Liver (tissue), 9 donors: ENCODE measurements around the gene CD19. TPM values are rescaled to one million over a fixed set of nuclear protein-coding genes. Genes with fewer than 3 reads are reported as not detected.

ENCODE experiments used
- DNase-seq: peaks from one replicate; pipeline ENCODE4 v3.0.0-alpha.2; 2017; ENCODE audit warnings: low spot score
- H3K27ac ChIP-seq, 2 donors: one replicate each; pipeline ENCODE4 v1.7.0; 2013; ENCODE audit warnings: inconsistent platforms in 2 of 2, low read length in 2 of 2, control low read depth in 1 of 2, low read depth in 1 of 2, mild to moderate bottlenecking in 1 of 2
- H3K27me3 ChIP-seq, 4 donors: one replicate each; pipeline versions ENCODE4 v1.6.1 to v1.7.0; 2013; ENCODE audit warnings: low read length in 3 of 4, inconsistent platforms in 1 of 4, mild to moderate bottlenecking in 1 of 4, moderate library complexity in 1 of 4; ENCODE audit not compliant: control insufficient read depth in 4 of 4, insufficient read depth in 4 of 4
- H3K36me3 ChIP-seq, 4 donors: one replicate each; pipeline versions ENCODE4 v1.6.1 to v1.7.0; 2013; ENCODE audit warnings: low read length in 3 of 4, mild to moderate bottlenecking in 3 of 4, low read depth in 1 of 4, moderate library complexity in 1 of 4; ENCODE audit not compliant: control insufficient read depth in 4 of 4, insufficient read depth in 3 of 4
- H3K4me1 ChIP-seq, 4 donors: one replicate each; pipeline versions ENCODE4 v1.6.1 to v1.7.0; 2013; ENCODE audit warnings: low read length in 3 of 4, mild to moderate bottlenecking in 3 of 4, moderate library complexity in 1 of 4; ENCODE audit not compliant: control insufficient read depth in 4 of 4, insufficient read depth in 4 of 4
- H3K4me3 ChIP-seq, 3 donors: one replicate each; pipeline versions ENCODE4 v1.6.1 to v1.7.0; 2013; ENCODE audit warnings: low read length in 3 of 3, control low read depth in 1 of 3, low read depth in 1 of 3, mild to moderate bottlenecking in 1 of 3
- H3K9ac ChIP-seq, 2 donors: one replicate each; pipeline ENCODE4 v1.7.0; 2013; ENCODE audit warnings: low read length in 2 of 2, mild to moderate bottlenecking in 2 of 2, moderate library complexity in 2 of 2, control low read depth in 1 of 2, low read depth in 1 of 2
- H3K9me3 ChIP-seq, 4 donors: one replicate each; pipeline versions ENCODE4 v1.6.1 to v1.7.0; 2013; ENCODE audit warnings: low read length in 3 of 4; ENCODE audit not compliant: control insufficient read depth in 4 of 4
- ATF3 ChIP-seq: IDR thresholded peaks from 2 replicates; pipeline ENCODE4 v1.6.1; 2016; ENCODE audit warnings: antibody characterized with exemption
- CTCF ChIP-seq: fragments of 150-350 bp; IDR thresholded peaks from 2 replicates; pipeline ENCODE4 v1.5.1; 2017; ENCODE audit warnings: improper control_type of control experiment, low read depth, low read length; ENCODE audit not compliant: missing input control
- EGR1 ChIP-seq, 2 donors: IDR thresholded peaks; 2 replicates each; pipeline ENCODE4 v1.6.1; 2016 to 2018; ENCODE audit warnings: antibody characterized with exemption in 2 of 2, low read depth in 2 of 2
- FOXA1 ChIP-seq: IDR thresholded peaks from 2 replicates; pipeline ENCODE4 v1.6.1; 2016; ENCODE audit warnings: antibody characterized with exemption
- FOXA2 ChIP-seq: IDR thresholded peaks from 2 replicates; pipeline ENCODE4 v1.6.1; 2016; ENCODE audit warnings: antibody characterized with exemption
- GABPA ChIP-seq, 2 donors: IDR thresholded peaks in 1 of 2; conservative IDR thresholded peaks in 1 of 2; 2 replicates each; pipeline ENCODE4 v1.6.1; 2016; ENCODE audit warnings: antibody characterized with exemption in 2 of 2, mild to moderate bottlenecking in 1 of 2, moderate library complexity in 1 of 2
- HNF4A ChIP-seq, 2 donors: conservative IDR thresholded peaks; 2 replicates each; pipeline ENCODE4 v1.6.1; 2016; ENCODE audit warnings: antibody characterized with exemption in 2 of 2, mild to moderate bottlenecking in 2 of 2
- HNF4G ChIP-seq: IDR thresholded peaks from 2 replicates; pipeline ENCODE4 v1.6.1; 2016; ENCODE audit warnings: antibody characterized with exemption
- JUND ChIP-seq, 2 donors: IDR thresholded peaks; 2 replicates each; pipeline ENCODE4 v1.6.1; 2016; ENCODE audit warnings: antibody characterized with exemption in 2 of 2
- MAX ChIP-seq: IDR thresholded peaks from 2 replicates; pipeline ENCODE4 v1.6.1; 2016; ENCODE audit warnings: antibody characterized with exemption
- NR2F2 ChIP-seq: IDR thresholded peaks from 2 replicates; pipeline ENCODE4 v1.6.1; 2016; ENCODE audit warnings: antibody characterized with exemption
- RAD21 ChIP-seq, 2 donors: IDR thresholded peaks; 2 replicates each; pipeline ENCODE4 v1.6.1; 2016; ENCODE audit warnings: antibody characterized with exemption in 2 of 2, mild to moderate bottlenecking in 2 of 2
- REST ChIP-seq: IDR thresholded peaks from 2 replicates; pipeline ENCODE4 v1.6.1; 2016; ENCODE audit warnings: antibody characterized with exemption, mild to moderate bottlenecking
- SP1 ChIP-seq: IDR thresholded peaks from 2 replicates; pipeline ENCODE4 v1.6.1; 2018; ENCODE audit warnings: antibody characterized with exemption, mild to moderate bottlenecking
- TAF1 ChIP-seq: conservative IDR thresholded peaks from 2 replicates; pipeline ENCODE4 v1.6.1; 2016; ENCODE audit warnings: antibody characterized with exemption, mild to moderate bottlenecking
- YY1 ChIP-seq: IDR thresholded peaks from 2 replicates; pipeline ENCODE4 v1.6.1; 2016; ENCODE audit warnings: antibody characterized with exemption, mild to moderate bottlenecking
- ZBTB33 ChIP-seq: IDR thresholded peaks from 2 replicates; pipeline ENCODE4 v1.6.1; 2016; ENCODE audit warnings: antibody characterized with exemption
- WGBS: extraction: QIAGEN DNeasy Blood & Tissue Kit; methylation state at CpG from one replicate; pipeline ENCODE4 v1.1.7; 2013; 5-methylcytosine and 5-hydroxymethylcytosine counted together
- polyA plus RNA-seq, 2 donors: library from polyadenylated mRNA; stranded (reverse) in 1 of 2; unstranded in 1 of 2; fragments of 200-250 nt in 1 of 2; fragments of >200 nt in 1 of 2; fragmentation: Nextera tagmentation in 1 of 2; extraction: Ambion mirVana in 1 of 2; gene quantifications; one replicate each; pipeline versions ENCODE4 v1.2.1 to v1.2.3, GENCODE V29; 2013 to 2015
- total RNA-seq, 2 donors: library from RNA; depleted of rRNA; stranded (reverse); fragments of >200 nt; gene quantifications; one replicate each; pipeline ENCODE4 v1.2.3, GENCODE V29; 2014
- donor health status: healthy.
- donor health status: healthy.
- donor health status: healthy.
- donor health status: healthy.
- donor health status: healthy.

Gene CD19
- total and polyA plus RNA-seq, 4 donors, result 0.08 to 1.2 (median 0.49) TPM

- peaks cover 0 to 27% (median 18%) of the 10 kb centered on the region in 4 donors for H3K4me1 ChIP-seq
- H3K27me3 ChIP-seq, result no peaks in the 10 kb centered on the region
- H3K36me3 ChIP-seq, result peaks cover 0 to 3% (median 0%) of the 10 kb centered on the region in 4 donors
- peak overlapping the region; percentile 15 to 38 for H3K27ac ChIP-seq
- peak overlapping the region; percentile 73 to 97 (median 79) for H3K4me3 ChIP-seq
- peak; percentile 52 for DNase-seq
- H3K9ac ChIP-seq, result peak overlapping the region in 1 of 2 donors; percentile 15
- TF ChIP-seq ATF3 (no peak), HNF4G (no peak), SP1 (no peak), YY1 (no peak), HNF4A (conservative IDR thresholded peaks at IDR 0.05) (no peak), EGR1 (IDR thresholded peaks at IDR 0.05; ENCODE audit: low read depth in 2 of 2) (no peak), REST (no peak), RAD21 (IDR thresholded peaks at IDR 0.05) (peak; percentile 72 to 77), GABPA (IDR thresholded peaks at IDR 0.05 in 1 of 2, conservative IDR thresholded peaks at IDR 0.05 in 1 of 2) (no peak), CTCF (peak; percentile 56)
- WGBS, result under 1% methylated on average over 17 of the region's 17 CpGs
- no peaks in the 10 kb centered on the region for H3K9me3 ChIP-seq
Measured at GRCh38 chr16:28974007-28974436, 42.3 kb downstream of the CD19 start.

GRCh38 chr16:28974437-28975157 is 42.8 kb downstream of the CD19 start, which contains the start of gene SPNS1:
TSS of gene SPNS1 (plus strand) at chr16:28974778. CDS start at chr16:28975152, 374 bp downstream.
- under 1% methylated on average over 60 of the region's 60 CpGs for whole genome bisulfite sequencing
- Histone ChIP-seq H3K27me3 (no peaks in the 10 kb centered on the region), H3K4me3 (peak within 1 kb of the TSS; percentile 73 to 97 (median 79)), H3K9ac (peak within 1 kb of the TSS; percentile 15 to 21), H3K9me3 (no peaks in the 10 kb centered on the region), H3K4me1 (peaks cover 0 to 27% (median 18%) of the 10 kb centered on the region in 4 donors), H3K27ac (peak within 1 kb of the TSS; percentile 15 to 38), H3K36me3 (peaks cover 0 to 7% (median 0%) of the 10 kb centered on the region in 4 donors)
- DNase-seq, result peak; percentile 91
- TF ChIP-seq FOXA1, result peak; percentile 56
- TF ChIP-seq YY1, result peak; percentile 100
- peak in 1 of 2 donors; percentile 33 for TF ChIP-seq HNF4A (conservative IDR thresholded peaks at IDR 0.05)
- peak; percentile 35 for TF ChIP-seq TAF1
- TF ChIP-seq JUND (IDR thresholded peaks at IDR 0.05), result no peak
- no peak for TF ChIP-seq HNF4G
- TF ChIP-seq NR2F2, result peak; percentile 83
- no peak for TF ChIP-seq MAX
- TF ChIP-seq SP1, result peak; percentile 49
- TF ChIP-seq EGR1 (IDR thresholded peaks at IDR 0.05; ENCODE audit: low read depth in 2 of 2), result peak in 1 of 2 donors; percentile 79
- peak in 1 of 2 donors; percentile 85 for TF ChIP-seq GABPA (IDR thresholded peaks at IDR 0.05 in 1 of 2, conservative IDR thresholded peaks at IDR 0.05 in 1 of 2)
- peak; percentile 25 for TF ChIP-seq FOXA2
- no peak for TF ChIP-seq CTCF
- peak; percentile 65 for TF ChIP-seq ATF3
- peak; percentile 97 for TF ChIP-seq ZBTB33
